GM21423 (cell line): ENCODE results near the gene CCDC88C.

Source experiments
- ATAC-seq: cut with Tn5 transposase; IDR thresholded peaks from one replicate; pipeline ENCODE4 v1.9.1; 2021; ENCODE audit warnings: mild to moderate bottlenecking, moderate library complexity; ENCODE audit not compliant: unreplicated experiment

CCDC88C gene

DNA sequence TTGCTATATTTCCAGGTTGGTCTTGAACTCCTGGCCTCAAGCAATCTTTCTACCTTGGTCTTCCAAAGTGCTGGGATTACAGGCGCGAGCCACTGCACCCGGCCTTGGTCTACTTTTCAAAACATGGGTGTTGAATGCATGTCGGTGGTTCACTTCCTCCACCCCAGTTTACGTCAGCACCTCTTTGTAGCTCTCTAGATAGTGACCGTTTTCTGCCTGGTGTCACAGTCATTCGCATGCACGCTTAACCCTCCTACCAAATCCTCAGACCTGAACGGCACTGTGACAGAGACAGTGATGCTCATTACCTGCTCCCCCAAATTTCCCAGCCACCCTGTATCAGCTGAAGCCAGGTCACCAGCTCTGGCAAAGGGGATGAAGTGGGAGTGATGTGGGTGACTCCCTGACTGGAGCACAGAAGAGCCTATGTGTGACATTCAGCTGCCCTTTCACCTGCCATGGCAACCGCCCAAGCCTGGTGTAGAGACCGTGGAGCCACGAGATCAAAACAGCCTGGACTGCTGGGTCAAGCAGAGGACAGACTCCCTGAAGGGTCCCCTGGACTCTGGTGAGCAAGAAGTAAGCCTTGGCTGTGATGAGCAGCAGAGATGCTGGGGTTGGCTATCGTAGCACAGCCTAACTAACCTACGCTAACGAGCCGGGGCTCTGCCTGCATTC, 106.9 kb downstream of the CCDC88C start:
- no peak for ATAC-seq

GRCh38 chr14:91309756-91310280, 107.8 kb downstream of the CCDC88C start:
- ATAC-seq, result no peak

DNA sequence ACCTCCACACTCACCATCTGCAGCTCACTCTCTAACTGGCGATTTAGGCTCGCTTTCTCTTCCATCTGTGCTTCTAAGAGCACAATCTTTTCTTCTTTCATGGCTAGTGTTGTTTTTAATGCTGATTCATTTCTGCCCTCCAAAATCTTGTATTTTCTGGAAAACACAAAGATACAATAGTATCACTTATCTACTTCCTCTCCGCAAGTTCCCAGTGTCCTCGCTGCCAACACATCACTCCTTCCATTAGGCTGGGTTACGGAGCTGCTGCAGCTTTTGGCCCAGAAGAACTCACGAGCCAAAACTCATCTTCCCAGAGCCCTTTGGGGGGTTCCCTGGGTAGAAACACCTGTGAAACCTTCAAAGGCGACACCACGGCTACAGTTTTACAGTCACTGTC, 109.3 kb downstream of the CCDC88C start:
- ATAC-seq, result no peak

DNA sequence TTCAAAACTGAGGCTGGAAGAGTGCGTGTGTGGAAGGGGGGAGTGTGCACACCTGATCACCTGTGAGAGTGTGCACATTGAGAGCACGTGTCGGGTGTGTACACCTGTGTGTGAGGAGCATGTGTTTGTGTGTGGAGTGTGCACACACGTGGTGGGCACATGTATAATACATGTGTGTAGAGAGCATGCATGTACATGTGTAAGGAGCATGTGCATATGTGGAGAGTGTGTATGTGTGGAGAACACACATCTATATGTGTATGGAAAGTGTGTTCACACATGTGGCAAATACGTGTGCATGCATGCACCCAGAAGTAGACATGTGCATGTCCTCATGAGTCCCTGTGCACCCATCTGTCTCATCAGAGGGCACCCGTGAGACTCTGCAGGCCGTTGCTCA, 110.0 kb downstream of the CCDC88C start:
- no peak for ATAC-seq

- ATAC-seq, result no peak
These were observed 110.6 kb downstream of the CCDC88C start for GRCh38 chr14:91307046-91307445.

DNA sequence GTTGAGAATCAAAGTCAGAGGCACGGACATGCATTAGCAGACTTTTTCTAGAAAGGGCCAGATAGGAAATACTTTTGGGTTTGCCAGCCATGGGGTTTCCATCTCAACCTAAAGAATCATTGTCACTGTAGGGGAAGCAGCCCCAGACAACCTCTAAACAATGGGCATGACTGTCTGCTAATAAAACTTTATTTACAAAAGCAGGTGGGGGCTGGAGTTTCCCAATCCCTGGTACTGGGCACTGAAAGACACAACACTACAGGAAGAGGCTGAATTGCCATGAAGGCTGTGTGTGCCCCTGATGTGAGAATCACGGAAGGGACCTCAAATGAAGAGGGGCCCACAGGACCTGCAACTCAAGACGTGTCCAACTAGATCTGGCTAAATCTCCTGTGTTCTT, 111.1 kb downstream of the CCDC88C start:
- ATAC-seq, result no peak

DNA sequence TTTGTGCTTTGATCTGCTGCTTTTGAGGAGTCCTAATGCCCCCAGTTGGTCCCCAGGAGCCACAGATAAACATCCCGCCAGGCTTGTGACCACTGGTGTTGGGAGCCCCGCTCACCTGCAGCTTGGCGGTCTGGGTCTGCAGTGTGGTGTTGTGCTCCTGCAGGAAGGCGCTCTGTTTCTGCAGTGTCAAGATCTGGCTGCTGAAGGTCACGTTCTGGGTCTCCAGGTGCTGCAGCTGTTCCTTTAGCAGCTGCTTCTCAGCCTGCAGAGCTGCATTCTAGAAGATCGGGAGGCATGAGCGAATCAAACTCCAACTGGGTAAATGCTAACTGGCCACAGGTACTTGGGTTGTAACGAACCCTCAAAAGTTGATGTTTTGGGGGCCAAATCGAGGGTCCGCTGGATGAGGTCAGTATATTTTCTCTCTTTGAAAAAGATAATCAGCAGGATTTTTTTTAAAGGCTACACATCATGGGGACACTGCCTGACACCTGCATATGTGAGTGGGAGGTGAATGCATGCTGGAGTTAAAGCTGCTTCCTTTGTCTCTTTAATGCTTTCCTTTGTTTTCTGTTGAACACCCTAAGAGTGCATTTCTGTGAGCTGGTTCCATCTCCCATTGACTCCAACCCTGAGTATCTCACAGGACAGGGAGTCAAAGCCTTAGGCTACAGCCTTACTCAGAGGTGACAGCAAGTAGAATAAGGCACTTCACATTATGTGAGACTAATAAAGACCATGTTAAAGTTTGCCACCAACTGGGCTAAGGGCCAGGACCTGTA, 111.8 kb downstream of the CCDC88C start:
- ATAC-seq, result no peak

- no peak for ATAC-seq
These were observed 113.7 kb downstream of the CCDC88C start for GRCh38 chr14:91303924-91304229.

DNA sequence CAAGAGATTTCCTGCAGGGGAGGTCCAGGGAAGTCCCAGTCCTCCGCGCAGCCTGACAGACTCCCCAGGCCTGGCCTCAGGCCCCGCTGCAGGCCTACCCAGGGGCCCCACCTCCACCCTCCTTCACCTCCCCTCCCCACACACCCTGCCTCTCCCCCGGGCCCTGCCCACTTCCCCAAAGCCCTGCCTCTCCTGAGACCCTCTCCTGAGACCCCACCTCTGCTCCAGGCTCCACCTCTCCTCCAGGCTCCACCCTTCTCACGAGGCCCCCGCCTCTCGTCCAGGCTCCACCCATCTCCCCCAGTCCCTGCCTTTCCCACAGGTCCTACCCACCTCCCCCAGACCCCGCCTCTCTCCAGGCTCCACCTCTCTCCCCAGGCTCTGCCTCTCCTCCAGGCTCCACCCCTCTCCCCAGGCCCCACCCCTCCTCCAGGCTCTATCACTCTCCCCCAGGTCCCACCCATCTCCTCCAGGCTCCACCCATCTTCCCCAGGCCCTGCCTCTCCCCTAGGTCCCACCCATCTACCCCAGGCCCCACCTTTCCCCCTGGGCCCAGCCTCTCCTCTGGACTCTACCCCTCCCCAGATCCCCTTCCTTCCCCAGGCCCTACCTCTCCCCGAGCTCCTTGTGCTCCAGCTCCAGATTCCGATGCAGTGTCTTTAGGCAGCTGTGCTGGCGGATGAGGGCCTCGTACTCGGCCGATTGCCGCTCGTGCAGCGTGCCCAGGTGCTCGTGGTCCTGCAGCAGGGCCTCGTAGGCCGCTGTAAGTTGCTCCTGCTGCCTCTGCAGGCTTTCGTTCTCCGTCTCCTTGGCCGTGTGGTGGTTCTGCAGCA, 114.3 kb downstream of the CCDC88C start:
- ATAC-seq, result no peak

- ATAC-seq, result no peak
These were observed 115.2 kb downstream of the CCDC88C start for GRCh38 chr14:91302391-91302790.

DNA sequence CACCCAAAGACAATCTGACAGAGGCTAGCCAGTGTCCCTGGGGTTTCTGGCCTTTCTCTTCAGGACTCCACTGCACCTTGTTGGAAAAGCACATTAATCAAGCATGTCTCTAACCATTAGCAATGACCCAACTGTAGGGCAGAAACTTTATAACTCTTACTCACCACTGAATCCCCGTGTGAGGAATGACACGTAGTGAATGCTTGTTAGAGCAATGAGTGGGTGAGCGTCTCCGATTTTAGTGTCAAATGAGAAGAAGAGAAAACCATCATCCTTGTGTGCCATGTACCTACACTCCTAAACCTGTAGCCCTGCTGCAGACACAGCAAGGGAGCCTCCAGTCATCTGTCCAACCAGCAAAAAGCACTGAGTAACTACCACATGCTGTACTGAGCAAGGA, 116.7 kb downstream of the CCDC88C start:
- ATAC-seq, result no peak

DNA sequence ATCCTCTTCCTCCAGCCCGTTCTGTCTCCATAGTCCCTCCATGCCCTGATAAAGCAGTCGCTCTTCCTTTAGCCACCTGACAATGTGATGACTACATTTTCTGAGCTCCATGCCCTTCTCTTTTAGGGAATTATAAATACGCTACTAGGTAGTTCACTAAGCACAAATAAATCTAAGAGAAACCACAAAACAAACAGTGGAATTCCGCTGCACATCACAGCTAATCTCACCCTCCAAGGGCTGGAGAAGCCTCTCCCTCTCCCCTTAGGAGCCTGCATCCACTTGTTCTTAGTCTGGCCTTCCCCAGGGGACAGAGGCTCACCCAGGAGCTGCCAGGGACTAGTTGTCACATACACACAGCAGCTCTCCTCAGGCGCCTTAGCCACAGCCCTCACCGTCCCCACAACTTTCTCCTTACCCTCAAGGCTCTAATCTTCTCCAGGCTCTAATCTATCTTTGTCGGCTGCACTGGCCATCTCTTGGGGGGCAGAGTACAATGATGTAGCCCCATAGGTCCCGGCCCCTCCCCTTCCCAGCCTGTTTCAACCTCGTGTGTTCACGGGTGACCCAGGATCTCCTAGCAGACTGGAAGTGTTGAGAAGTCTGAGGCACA, 117.2 kb downstream of the CCDC88C start:
- ATAC-seq, result no peak

DNA sequence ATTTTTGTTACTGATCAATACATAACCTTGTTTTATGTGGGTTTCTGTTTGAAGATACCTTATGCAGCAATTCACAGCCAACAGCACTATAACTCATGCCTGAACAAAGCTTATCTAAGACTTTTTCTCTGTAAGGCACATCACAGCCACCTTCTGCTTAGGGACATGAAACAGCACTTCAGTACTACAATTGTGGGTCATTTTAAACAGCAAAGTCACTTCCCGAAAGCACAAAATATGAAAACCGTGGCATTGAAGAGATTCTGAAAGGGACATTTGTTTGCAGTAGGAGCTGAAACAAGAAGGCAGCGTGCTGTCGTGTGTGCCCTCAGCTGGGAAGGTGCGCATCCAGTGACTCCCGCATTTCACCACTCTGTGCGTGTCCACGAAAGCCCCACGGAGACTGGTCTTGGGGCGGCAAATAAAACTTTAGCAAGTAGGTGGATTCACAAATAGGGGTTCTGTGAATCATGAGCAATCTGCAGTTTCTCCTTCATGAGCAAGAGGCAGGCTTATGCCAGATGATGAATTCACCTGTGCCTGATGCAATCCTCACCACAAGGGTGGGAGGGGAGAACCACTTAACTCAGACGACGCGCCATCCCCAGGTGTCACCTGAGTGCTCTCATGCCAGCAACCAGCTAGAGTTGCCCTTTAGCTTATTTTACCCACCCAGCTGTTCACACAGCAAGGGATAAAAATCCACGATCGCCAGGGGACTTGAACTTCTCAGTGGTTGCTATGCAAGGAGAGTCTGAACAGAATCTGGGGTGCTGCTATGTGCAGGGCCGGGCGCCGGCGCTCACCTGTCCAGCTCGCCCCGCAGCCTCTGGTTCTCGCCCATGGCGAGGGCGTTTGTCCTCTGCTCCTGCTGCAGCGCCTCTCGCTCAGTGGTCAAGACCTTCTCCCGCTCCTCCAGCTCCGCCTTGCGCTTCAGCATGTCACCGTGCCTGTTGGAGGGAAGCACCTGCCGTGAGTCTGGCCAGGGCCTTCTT, 118.2 kb downstream of the CCDC88C start:
- ATAC-seq, result no peak

GRCh38 chr14:91298576-91298975, 119.0 kb downstream of the CCDC88C start:
- no peak for ATAC-seq

GRCh38 chr14:91297081-91297711, 120.4 kb downstream of the CCDC88C start:
- no peak for ATAC-seq

DNA sequence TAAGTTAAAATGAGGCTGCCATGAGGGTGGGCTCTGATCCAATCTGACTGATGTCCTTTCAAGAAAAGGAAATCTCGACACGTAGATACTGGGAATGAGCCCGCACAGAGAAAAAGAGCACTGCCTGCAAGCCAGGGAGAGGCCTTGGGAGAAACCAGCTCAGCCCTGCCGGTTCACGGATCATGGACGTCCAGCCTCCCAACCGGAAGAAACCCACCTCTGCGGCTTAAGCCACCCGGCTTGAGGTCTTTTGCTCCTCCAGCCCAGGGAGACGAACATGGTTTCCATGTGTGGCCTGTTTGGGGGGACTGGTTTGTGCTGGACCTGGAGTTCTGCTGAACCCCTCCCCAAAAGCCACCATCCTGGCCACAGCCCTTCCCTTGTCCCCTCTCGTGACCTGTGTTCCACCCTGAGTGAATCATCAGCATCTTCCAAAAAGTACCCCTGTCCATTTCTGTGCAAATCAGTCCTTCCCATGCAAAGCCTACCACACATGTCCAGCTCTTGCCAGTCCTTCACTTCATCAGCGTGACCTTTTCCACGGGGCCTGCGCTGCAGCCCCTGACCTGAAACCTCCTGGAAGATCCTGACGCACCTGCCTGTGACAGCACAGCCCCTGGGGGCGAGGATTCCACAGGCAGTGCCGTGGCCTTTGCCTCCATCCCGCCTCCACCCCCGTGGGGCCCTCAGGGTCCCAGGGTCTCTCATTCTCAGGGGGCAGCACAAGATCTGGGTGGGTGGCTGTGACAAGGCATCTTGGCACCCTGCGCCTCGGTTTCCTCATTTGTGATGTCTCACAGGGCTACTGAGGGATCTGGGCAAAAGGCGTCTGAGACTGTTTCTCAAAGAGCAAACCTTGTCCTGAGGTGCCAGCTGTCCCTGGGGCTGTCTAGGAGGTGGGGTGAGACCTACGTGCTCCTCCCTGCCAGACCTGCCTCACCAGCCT, 121.5 kb downstream of the CCDC88C start:
- no peak for ATAC-seq

GRCh38 chr14:91295276-91295845, 122.3 kb downstream of the CCDC88C start:
- ATAC-seq, result no peak

DNA sequence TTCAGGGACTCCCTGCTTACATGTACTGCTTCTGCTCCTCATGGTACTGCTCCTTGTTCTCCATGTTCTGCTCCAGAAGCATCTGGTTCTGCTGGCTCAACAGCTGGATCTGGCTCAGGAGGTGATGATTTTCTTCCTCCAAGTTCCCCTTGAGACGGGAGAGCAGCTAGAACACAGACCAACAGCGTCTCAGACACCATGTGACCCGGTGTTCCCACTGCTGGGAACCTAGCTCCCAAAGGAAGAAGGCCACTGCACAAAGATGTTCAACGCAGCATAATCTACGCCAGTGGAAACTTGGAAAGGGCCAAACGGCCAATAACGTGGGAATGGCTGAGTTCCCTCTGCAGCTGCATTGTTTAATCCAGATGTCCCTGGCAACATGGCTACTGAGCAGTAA, 123.5 kb downstream of the CCDC88C start:
- ATAC-seq, result no peak
